Neuronal stem cell (in vitro differentiated cells): ENCODE measurements around the gene TMEM87A.

ENCODE experiments used
- DNase-seq: peaks from one replicate; pipeline ENCODE4 v3.0.0-alpha.2; 2013; ENCODE audit warnings: low spot score
- H2AFZ ChIP-seq: one replicate; pipeline ENCODE4 v1.6.1; 2013; ENCODE audit warnings: mild to moderate bottlenecking, low read length, inconsistent platforms
- H2AK5ac ChIP-seq: 2 replicates; pipeline ENCODE4 v1.6.1; 2013; ENCODE audit warnings: low read depth, mild to moderate bottlenecking, inconsistent platforms, low read length, moderate library complexity, mixed read lengths
- H2BK120ac ChIP-seq: 2 replicates; pipeline ENCODE4 v1.6.1; 2013; ENCODE audit warnings: low read depth, mild to moderate bottlenecking, inconsistent platforms, low read length, moderate library complexity, mixed read lengths
- H2BK12ac ChIP-seq: one replicate; pipeline ENCODE4 v1.6.1; 2013; ENCODE audit warnings: low read length, inconsistent platforms
- H2BK15ac ChIP-seq: 2 replicates; pipeline ENCODE4 v1.6.1; 2013; ENCODE audit warnings: mild to moderate bottlenecking, low read length, inconsistent platforms, mixed read lengths
- H2BK5ac ChIP-seq: one replicate; pipeline ENCODE4 v1.6.1; 2013; ENCODE audit warnings: inconsistent platforms, mild to moderate bottlenecking, low read length, moderate library complexity
- H3K14ac ChIP-seq: one replicate; pipeline ENCODE4 v1.6.1; 2013; ENCODE audit warnings: low read length, inconsistent platforms
- H3K18ac ChIP-seq: 2 replicates; pipeline ENCODE4 v1.6.1; 2013; ENCODE audit warnings: low read length, inconsistent platforms
- H3K23ac ChIP-seq: 2 replicates; pipeline ENCODE4 v1.6.1; 2013; ENCODE audit warnings: low read depth, mild to moderate bottlenecking, mixed read lengths, low read length, inconsistent platforms; ENCODE audit not compliant: poor library complexity
- H3K27ac ChIP-seq: replicated peaks from 3 replicates; pipeline ENCODE4 v1.5.1; 2013; ENCODE audit warnings: low read length, inconsistent platforms
- H3K27me3 ChIP-seq, 3 experiments: 2 replicates each; pipeline ENCODE4 v1.6.1; 2013; ENCODE audit warnings: low read length in 3 of 3, mild to moderate bottlenecking in 2 of 3, inconsistent platforms in 1 of 3, low read depth in 1 of 3, mixed read lengths in 1 of 3, moderate library complexity in 1 of 3; ENCODE audit not compliant: control insufficient read depth in 3 of 3, insufficient read depth in 3 of 3
- H3K36me3 ChIP-seq, 2 donors: replicated peaks in 1 of 2; 2 replicates each; pipeline ENCODE4 v1.6.1; 2013; ENCODE audit warnings: low read length in 2 of 2; ENCODE audit not compliant: control insufficient read depth in 2 of 2, insufficient read depth in 2 of 2
- H3K4ac ChIP-seq: 2 replicates; pipeline ENCODE4 v1.6.1; 2013; ENCODE audit warnings: inconsistent platforms, mild to moderate bottlenecking, low read length, moderate library complexity
- H3K4me1 ChIP-seq, 2 donors: 1 replicate in 1 of 2; 2 replicates in 1 of 2; pipeline ENCODE4 v1.6.1; 2013; ENCODE audit warnings: low read length in 2 of 2, low read depth in 1 of 2; ENCODE audit not compliant: control insufficient read depth in 2 of 2, insufficient read depth in 1 of 2
- H3K4me2 ChIP-seq: one replicate; pipeline ENCODE4 v1.6.1; 2013; ENCODE audit warnings: mild to moderate bottlenecking, low read length, inconsistent platforms; ENCODE audit not compliant: insufficient read depth, poor library complexity, severe bottlenecking
- H3K4me3 ChIP-seq, 2 donors: 2 replicates each; pipeline ENCODE4 v1.5.1; 2013; ENCODE audit warnings: low read length in 2 of 2, mild to moderate bottlenecking in 2 of 2, inconsistent platforms in 1 of 2, moderate library complexity in 1 of 2
- H3K79me1 ChIP-seq: one replicate; pipeline ENCODE4 v1.6.1; 2013; ENCODE audit warnings: low read depth, mild to moderate bottlenecking, inconsistent platforms, low read length, moderate library complexity
- H3K9ac ChIP-seq: one replicate; pipeline ENCODE4 v1.6.1; 2013; ENCODE audit warnings: mild to moderate bottlenecking, low read depth, low read length, inconsistent platforms; ENCODE audit not compliant: poor library complexity
- H3K9me3 ChIP-seq, 2 donors: replicated peaks in 1 of 2; 2 replicates each; pipeline versions ENCODE3 to v1.6.1; 2013; ENCODE audit warnings: low read length in 2 of 2, mild to moderate bottlenecking in 2 of 2, inconsistent platforms in 1 of 2, low read depth in 1 of 2, mixed read lengths in 1 of 2, moderate library complexity in 1 of 2; ENCODE audit not compliant: control insufficient read depth in 2 of 2, insufficient read depth in 1 of 2
- H4K8ac ChIP-seq: one replicate; pipeline ENCODE4 v1.6.1; 2013; ENCODE audit warnings: low read depth, mild to moderate bottlenecking, inconsistent platforms, low read length, moderate library complexity
- H4K91ac ChIP-seq: one replicate; pipeline ENCODE4 v1.6.1; 2013; ENCODE audit warnings: low read length, low read depth, mild to moderate bottlenecking, inconsistent platforms; ENCODE audit not compliant: poor library complexity
- WGBS, 2 donors: extraction: QIAGEN DNeasy Blood & Tissue Kit; methylation state at CpG; one replicate each; pipeline ENCODE4 v1.1.7; 2013; ENCODE audit warnings: missing lambda C conversion rate in 2 of 2, mixed read lengths in 1 of 2; ENCODE audit not compliant: insufficient read length in 2 of 2, insufficient replicate concordance in 1 of 2; ENCODE audit errors: extremely low coverage in 2 of 2; 5-methylcytosine and 5-hydroxymethylcytosine counted together

TMEM87A gene

DNA sequence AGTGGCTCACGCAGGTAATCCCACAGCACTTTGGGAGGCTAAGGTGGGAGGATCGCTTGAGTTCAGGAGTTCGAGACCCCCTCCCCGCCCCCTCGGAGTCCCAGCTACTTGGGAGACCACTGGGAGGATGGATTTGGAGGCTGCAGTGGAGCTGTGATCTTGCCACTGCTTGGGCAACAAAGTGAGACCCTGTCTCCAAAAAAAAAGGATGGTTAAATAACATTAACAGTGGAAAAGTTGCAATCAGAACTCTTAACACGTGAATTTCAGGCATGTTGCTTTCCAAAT lies 1.4 kb upstream of the TMEM87A start:
- no peak overlapping the region for H3K27ac ChIP-seq
- no peak overlapping the region for H3K4ac ChIP-seq
- H3K9ac ChIP-seq, result no peak overlapping the region
- H3K27me3 ChIP-seq, result no peaks in the 10 kb centered on the region
- H3K4me2 ChIP-seq, result peak overlapping the region; percentile 87
- H4K91ac ChIP-seq, result no peak overlapping the region
- H2BK5ac ChIP-seq, result no peak overlapping the region
- no peak for DNase-seq
- H4K8ac ChIP-seq, result no peak overlapping the region
- peak overlapping the region in 1 of 2 donors; percentile 82 for H3K4me3 ChIP-seq
- peak overlapping the region; percentile 92 for H2AFZ ChIP-seq
- no peaks in the 10 kb centered on the region for H3K9me3 ChIP-seq
- H3K79me1 ChIP-seq, result peaks cover 2% of the 10 kb centered on the region
- peaks cover 0 to 29% of the 10 kb centered on the region in 2 donors for H3K36me3 ChIP-seq
- H3K4me1 ChIP-seq, result peaks cover 2 to 14% of the 10 kb centered on the region in 2 donors
- H2BK12ac ChIP-seq, result no peak overlapping the region
- H2BK15ac ChIP-seq, result no peak overlapping the region
- WGBS, 2 donors, result no CpG with 5 or more reads among the region's 6 CpGs
- H2AK5ac ChIP-seq, result peak overlapping the region; percentile 8
- H3K18ac ChIP-seq, result no peak overlapping the region
- H2BK120ac ChIP-seq, result no peak overlapping the region
- no peak overlapping the region for H3K14ac ChIP-seq
- no peak overlapping the region for H3K23ac ChIP-seq

DNA sequence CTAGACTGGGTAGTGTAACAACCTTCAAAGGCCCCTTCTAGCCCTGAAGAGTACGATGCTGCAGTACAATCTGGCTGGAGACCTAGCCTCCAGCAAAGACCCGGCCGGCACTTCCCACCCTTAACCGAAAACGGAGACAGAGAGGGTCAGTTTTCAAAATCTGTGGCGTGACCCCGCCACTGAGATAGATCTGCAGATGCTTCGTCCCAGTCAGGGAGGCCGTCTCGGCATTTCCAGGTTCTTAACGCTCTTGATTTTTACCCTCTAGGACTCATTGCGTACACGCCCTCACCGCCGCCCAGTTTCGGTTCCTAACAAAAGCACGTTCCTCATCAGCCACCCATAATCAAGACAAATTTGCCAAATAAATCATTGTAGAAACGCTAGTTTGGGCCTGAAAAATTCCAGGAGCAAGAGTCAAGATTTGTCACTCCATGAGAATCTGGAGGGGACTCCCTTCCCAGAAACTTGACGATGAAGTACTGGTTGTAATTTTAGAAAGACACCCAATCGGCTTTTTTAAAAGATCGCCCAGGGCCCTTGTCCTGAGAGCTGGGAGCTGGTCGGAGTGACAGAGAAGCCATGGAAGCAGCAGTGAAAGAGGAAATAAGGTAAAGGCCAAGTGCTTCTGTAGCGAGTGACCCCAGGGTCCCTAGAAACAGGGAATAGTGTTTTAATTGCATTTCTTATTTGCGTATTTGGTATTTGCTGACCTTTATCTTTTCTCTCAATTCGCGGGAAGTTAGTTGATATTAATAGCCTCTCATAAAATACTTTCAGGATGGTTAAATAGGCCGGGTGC lies 868 bp upstream of the TMEM87A start:
- peak overlapping the region; percentile 29 for H3K18ac ChIP-seq
- peaks cover 0 to 29% of the 10 kb centered on the region in 2 donors for H3K36me3 ChIP-seq
- peak overlapping the region; percentile 92 for H2AFZ ChIP-seq
- peak overlapping the region; percentile 75 for H3K9ac ChIP-seq
- DNase-seq, result no peak
- H4K91ac ChIP-seq, result no peak overlapping the region
- peak overlapping the region; percentile 82 for H3K27ac ChIP-seq
- H2BK15ac ChIP-seq, result no peak overlapping the region
- H3K23ac ChIP-seq, result no peak overlapping the region
- no peak overlapping the region for H3K4ac ChIP-seq
- WGBS, 2 donors, result no CpG with 5 or more reads among the region's 27 CpGs
- peak overlapping the region; percentile 1 for H4K8ac ChIP-seq
- peak overlapping the region; percentile 87 for H3K4me2 ChIP-seq
- H3K9me3 ChIP-seq, result no peaks in the 10 kb centered on the region
- peak overlapping the region; percentile 82 to 83 for H3K4me3 ChIP-seq
- H3K79me1 ChIP-seq, result peaks cover 2% of the 10 kb centered on the region
- H2BK5ac ChIP-seq, result no peak overlapping the region
- H3K27me3 ChIP-seq, result no peaks in the 10 kb centered on the region
- H3K4me1 ChIP-seq, result peaks cover 2 to 14% of the 10 kb centered on the region in 2 donors
- no peak overlapping the region for H2BK12ac ChIP-seq
- no peak overlapping the region for H3K14ac ChIP-seq
- peak overlapping the region; percentile 8 for H2AK5ac ChIP-seq
- H2BK120ac ChIP-seq, result no peak overlapping the region

DNA sequence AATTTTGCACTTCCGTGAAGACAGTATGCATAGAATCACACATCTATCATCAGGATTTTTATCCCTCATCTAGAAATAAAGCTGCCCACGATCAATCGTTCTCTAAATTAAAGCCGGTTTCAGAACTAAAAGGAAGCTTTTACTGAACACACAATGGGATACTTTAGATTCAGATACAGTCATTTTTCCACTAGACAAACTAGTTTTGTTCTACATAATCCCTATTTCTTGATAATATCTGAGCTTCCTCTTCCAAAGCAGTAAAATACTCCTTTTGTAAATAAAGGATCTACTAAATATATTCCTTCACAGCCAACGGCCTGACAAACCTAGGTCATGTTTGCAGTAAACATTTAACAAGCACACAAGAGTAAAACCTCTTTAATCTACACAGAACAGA lies 2.2 kb downstream of the TMEM87A start:
- H3K18ac ChIP-seq, result no peak overlapping the region
- H3K4me2 ChIP-seq, result no peak overlapping the region
- peaks cover 2 to 52% of the 10 kb centered on the region in 2 donors for H3K36me3 ChIP-seq
- no peak overlapping the region for H3K23ac ChIP-seq
- H3K9ac ChIP-seq, result no peak overlapping the region
- H4K91ac ChIP-seq, result no peak overlapping the region
- no peak overlapping the region for H2BK12ac ChIP-seq
- H3K4ac ChIP-seq, result no peak overlapping the region
- H3K9me3 ChIP-seq, result peaks cover 0 to 9% of the 10 kb centered on the region in 2 donors
- H2BK15ac ChIP-seq, result no peak overlapping the region
- no CpG with 5 or more reads among the region's 5 CpGs for WGBS, 2 donors
- peaks cover 2% of the 10 kb centered on the region for H3K79me1 ChIP-seq
- H3K27ac ChIP-seq, result no peak overlapping the region
- H3K4me3 ChIP-seq, result no peak overlapping the region
- no peak for DNase-seq
- no peak overlapping the region for H2AFZ ChIP-seq
- H4K8ac ChIP-seq, result no peak overlapping the region
- no peaks in the 10 kb centered on the region for H3K27me3 ChIP-seq
- H2BK5ac ChIP-seq, result no peak overlapping the region
- no peak overlapping the region for H2BK120ac ChIP-seq
- no peak overlapping the region for H2AK5ac ChIP-seq
- H3K14ac ChIP-seq, result no peak overlapping the region
- peaks cover 2 to 14% of the 10 kb centered on the region in 2 donors for H3K4me1 ChIP-seq

DNA sequence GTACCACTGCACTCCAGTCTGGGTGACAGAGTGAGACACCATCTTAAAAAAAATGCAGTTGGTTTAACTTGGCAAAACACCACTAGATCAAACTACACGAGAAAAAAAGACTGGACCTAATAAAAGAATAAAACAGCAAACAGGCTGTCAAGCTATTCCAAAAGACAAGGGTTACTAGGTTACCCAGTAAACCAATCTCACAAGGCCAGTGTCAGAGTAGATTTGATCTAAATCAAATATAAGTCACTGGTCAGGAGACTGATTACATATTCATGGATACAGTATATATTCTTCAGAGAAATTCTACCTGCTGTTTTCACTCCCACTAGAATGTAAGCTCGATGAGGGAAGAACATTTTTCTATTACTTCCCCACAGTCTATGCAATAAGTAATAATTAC lies 2.7 kb downstream of the TMEM87A start:
- peaks cover 2% of the 10 kb centered on the region for H3K79me1 ChIP-seq
- no peak overlapping the region for H3K4me3 ChIP-seq
- H3K4me2 ChIP-seq, result no peak overlapping the region
- H2BK5ac ChIP-seq, result no peak overlapping the region
- H4K8ac ChIP-seq, result no peak overlapping the region
- no peak overlapping the region for H3K14ac ChIP-seq
- H2AK5ac ChIP-seq, result no peak overlapping the region
- no peak overlapping the region for H3K18ac ChIP-seq
- H2BK15ac ChIP-seq, result no peak overlapping the region
- H4K91ac ChIP-seq, result no peak overlapping the region
- H3K4ac ChIP-seq, result no peak overlapping the region
- H3K36me3 ChIP-seq, result peaks cover 5 to 56% of the 10 kb centered on the region in 2 donors
- H3K4me1 ChIP-seq, result peaks cover 2 to 11% of the 10 kb centered on the region in 2 donors
- no peak overlapping the region for H3K27ac ChIP-seq
- no peaks in the 10 kb centered on the region for H3K27me3 ChIP-seq
- no peak overlapping the region for H2BK120ac ChIP-seq
- no peak for DNase-seq
- H3K9me3 ChIP-seq, result peaks cover 0 to 9% of the 10 kb centered on the region in 2 donors
- no CpG with 5 or more reads among the region's 2 CpGs for WGBS, 2 donors
- no peak overlapping the region for H2AFZ ChIP-seq
- H3K9ac ChIP-seq, result no peak overlapping the region
- no peak overlapping the region for H2BK12ac ChIP-seq
- H3K23ac ChIP-seq, result no peak overlapping the region
